DMS153 treated with DMSO at 0.1 percent for 48 hours (cell line): ENCODE data around the gene DNPH1.

Source experiments
- DNase-seq: peaks from one replicate; lab custom pipeline; 2025; ENCODE audit not compliant: unreplicated experiment; lab: John Stamatoyannopoulos, UW

DNPH1 gene, protein sequence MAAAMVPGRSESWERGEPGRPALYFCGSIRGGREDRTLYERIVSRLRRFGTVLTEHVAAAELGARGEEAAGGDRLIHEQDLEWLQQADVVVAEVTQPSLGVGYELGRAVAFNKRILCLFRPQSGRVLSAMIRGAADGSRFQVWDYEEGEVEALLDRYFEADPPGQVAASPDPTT

GRCh38 chr6:43228951-43229802, at the start of gene DNPH1:
Gene DNPH1 (minus strand): TSS chr6:43229481. CDS start chr6:43229456, 25 bp downstream.
- peak; percentile 45 for DNase-seq

DNA sequence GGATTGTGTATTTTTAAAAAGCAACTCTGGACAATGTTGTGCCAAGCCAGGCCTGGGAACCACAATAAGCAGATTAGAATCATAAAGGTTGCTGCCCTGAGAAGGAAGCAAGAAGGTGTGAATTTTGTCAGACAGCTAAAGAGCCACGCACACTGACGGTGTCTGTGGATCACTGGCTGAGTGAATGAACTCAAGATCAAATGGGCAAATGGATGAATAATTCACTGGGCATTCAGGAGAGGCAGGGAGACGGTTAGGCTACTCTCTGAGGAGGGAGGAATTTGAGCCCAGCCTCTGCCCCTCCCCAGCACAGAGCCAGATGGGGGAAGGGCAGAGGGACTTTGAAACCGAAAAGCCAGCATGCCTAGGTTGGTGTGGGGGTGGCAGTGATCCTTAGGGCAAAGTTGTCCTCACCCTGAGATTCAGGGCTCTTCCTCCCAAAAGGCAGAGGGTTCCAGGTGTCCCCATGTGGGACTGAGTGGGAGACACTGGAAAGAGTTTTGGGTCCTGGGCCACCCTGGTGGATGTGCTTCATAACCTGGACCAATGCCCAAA, 49.3 kb upstream of the DNPH1 start:
- DNase-seq, result no peak

- no peak for DNase-seq
Measured at GRCh38 chr6:43277643-43278523, 48.6 kb upstream of the DNPH1 start.

DNA sequence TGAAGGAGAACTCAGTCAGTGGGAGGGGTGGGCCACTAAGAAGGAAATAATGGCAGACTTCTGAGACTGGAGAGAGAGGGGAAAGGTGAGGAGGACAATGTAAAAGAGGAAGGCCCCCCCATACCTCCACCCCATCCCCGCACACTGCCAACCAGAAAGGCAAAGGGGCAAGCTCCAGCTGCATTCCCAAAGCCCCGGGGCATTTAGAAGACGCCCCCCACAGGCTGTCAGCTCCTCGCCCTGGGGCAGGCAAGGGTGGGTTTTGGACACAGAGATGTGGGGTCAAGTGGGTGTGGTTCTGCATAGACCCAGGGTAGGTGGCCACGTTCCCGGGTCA, 48.0 kb upstream of the DNPH1 start:
- no peak for DNase-seq

DNA sequence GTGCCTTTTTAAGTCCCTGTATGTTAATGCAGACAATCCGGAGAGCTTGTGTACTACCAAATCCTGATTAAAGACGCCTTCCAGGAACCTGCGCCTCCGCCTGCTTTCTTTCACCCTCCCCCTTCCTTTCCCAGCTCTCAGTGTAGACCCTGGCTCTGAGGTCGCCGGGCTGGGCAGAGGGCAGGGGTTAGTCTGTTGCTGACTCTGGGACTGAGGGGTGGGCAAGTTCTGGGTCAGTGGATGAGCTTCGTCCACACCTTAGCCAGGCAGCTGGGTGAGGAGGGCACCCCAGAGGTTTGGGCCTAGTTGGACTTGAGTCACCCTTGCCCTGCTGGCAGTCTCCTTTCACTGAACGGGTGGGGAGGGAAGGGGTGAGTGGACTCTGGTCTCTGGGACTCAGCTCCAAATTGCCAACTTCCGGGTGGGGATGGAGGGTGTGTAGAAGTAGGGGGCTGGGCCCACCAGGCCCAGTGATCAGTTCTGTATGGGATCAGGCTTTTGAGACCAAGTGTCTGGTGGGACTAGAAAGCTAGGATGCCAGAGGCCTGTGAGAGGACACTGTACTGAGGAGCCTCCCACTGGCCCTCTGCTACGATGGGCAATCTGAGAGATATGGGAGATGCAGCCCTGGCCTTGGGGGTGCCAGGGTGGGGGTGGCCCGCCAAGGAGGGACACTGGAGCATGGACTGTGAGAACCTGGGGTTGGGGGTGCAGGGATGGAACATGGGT, 47.5 kb upstream of the DNPH1 start:
- DNase-seq, result no peak

DNA sequence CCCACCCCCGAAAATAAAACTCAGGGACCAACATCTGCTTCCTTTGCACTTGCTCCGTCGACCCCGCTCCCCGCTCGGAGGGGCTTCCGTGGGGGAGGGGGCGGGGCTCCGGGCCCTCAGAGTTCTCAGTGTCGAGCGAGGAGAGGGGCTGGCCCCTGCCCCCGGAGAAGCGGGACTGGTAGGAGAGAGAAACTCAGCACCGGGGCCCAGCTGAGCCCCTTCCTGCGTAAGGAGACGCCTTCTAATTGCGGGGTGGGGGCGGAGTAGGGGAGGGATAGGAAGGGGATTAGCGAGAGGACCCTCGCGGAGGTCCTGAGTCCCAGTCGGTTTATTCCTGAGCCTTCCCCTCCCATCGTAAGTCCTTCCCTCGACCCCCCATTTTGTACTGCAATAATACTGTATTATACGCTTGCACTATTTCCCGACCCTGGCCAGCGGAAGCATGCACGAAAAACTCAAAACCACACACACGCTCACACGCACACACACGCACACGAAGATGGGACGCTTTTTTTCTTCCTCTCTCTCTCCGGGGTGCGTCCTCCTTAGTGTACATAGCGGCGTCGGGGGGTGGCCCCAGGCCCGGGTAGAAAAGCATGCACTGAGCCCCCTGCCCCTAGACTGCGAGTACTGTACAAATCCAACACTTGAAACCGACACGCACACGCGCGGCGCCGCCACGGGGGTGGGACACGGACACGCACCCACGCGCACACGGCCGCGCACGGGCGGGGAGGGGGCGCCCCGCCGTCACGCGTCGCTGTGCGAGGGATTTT, 46.7 kb upstream of the DNPH1 start:
- DNase-seq, result no peak

- no peak for DNase-seq
Measured at GRCh38 chr6:43274916-43275597, 45.8 kb upstream of the DNPH1 start.

DNA sequence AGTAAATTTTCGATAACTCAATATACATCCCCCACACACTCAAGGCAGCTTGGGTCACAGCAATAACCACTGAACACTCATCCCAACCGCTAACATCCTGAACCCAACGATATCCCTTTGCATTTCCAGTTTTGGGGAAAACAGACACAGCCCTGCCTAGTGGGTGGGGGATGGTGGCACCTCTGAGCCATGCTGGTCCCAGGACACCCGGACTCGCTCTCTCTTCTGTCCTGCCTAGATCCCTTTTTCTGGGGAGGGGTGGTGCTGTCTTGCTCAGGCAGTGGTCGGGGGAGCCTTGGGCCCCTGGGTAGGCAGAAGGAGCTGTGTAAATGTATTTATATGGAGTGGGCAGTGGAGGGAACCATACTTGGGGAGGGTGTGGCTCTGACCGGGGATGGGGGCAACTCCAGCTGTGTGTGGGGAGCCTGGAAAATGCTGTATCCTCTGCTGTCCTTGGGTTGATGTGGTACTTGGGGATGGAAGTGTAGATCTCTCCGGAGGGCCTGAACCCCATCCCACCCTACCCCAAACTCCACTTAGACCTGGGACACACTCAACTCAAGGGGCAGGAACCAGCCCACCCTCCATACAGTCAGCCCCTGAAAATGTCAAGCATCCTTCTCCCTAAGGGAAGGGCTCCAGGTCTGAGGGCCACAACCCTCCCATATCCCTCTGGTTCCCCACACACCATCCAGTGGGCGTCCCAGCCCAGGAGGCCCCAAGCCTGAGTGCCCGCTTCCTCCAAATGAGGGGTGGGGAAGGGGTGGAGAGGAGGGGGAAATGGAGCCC, 45.0 kb upstream of the DNPH1 start:
- no peak for DNase-seq

GRCh38 chr6:43273707-43274106, 44.4 kb upstream of the DNPH1 start:
- no peak for DNase-seq

GRCh38 chr6:43271944-43272343, 42.7 kb upstream of the DNPH1 start:
- DNase-seq, result no peak

- DNase-seq, result peak; percentile 73
Measured at GRCh38 chr6:43271103-43271815, 42.0 kb upstream of the DNPH1 start.

DNA sequence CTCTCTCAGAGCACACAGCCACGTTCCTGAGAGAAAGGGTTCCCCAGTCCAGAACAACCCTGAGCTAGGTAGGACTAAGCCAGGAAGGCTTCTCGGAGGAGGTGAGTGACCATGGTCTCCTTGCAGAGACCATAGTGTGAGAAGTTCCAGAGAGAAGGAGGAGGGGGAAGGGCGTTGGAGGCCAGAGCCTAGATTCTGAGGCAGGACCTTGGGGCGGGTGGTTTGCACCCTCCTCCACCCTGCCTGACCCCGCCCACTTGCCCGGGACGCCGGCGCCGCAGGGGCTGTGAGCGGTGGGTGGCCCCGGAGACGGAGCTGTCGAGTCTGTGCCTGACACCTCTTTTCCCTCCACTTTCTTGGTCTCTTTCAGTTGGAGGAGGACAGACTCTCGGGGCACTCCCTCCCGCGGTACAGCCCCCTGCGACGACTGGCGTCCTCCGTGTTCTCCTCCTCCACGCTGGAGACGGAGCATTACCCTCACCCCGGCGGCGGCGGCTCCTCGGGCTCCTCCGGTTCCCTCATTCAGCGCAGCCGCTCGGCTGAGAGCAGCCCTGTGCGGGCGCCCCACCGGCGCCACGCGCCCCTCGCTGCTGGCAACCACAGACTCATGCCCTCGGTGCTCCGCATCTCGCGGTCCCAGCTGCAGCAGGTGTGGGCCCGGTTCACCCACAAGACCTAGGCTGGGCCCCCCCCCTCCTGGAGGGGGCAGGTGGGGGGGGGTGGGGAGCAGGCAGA, 40.2 kb upstream of the DNPH1 start:
- DNase-seq, result no peak

GRCh38 chr6:43268782-43269272, 39.5 kb upstream of the DNPH1 start:
- DNase-seq, result no peak

- DNase-seq, result no peak
Measured at GRCh38 chr6:43268355-43268700, 39.0 kb upstream of the DNPH1 start.

GRCh38 chr6:43267619-43268354, 38.5 kb upstream of the DNPH1 start:
- DNase-seq, result no peak

DNA sequence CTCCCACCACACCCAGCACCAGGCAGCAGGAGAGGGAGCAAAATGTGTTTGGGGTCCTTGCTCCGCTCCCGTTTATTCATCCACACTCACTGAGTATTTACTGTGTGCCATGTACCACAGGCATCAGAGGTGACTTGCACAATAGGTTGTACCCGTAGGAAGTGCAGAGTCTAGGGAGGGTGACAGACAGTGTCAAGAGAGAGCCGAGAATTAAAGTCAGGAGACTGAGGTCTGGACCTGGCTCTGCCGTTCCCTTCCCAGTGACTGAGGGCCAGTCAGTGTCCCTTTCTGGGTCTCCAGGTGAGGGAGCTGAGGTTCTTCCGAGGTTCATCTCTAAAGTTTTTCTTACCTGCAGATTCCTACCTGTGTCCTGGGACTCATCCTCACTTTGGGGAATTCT, 36.3 kb upstream of the DNPH1 start:
- no peak for DNase-seq
